Body of pancreas (tissue), 4 donors: ENCODE results near the gene MAN1B1. TPM values are rescaled to one million over a fixed set of nuclear protein-coding genes. Genes with fewer than 3 reads are reported as not detected.

Source experiments
- ATAC-seq: fragments of 150-250 bp; one replicate; pipeline ENCODE4 v1.9.1; 2016
- DNase-seq, 4 donors: peaks; one replicate each; pipeline ENCODE4 v3.0.0-alpha.2; 2019
- H3K27ac ChIP-seq, 4 donors: fragments of 200-600 bp; sonication (generic); 1 replicate in 3 of 4; 2 replicates in 1 of 4; pipeline versions ENCODE4 v1.5.1 to v1.6.1; 2016 to 2019; ENCODE audit warnings: mild to moderate bottlenecking in 1 of 4, mixed read lengths in 1 of 4, moderate library complexity in 1 of 4
- H3K27me3 ChIP-seq, 2 donors: fragments of 200-600 bp; sonication (generic); one replicate each; pipeline ENCODE4 v1.6.0; 2016; ENCODE audit warnings: mild to moderate bottlenecking in 1 of 2
- H3K36me3 ChIP-seq, 2 donors: fragments of 200-600 bp; sonication (generic); replicated peaks in 1 of 2; 2 replicates each; pipeline ENCODE4 v1.5.1; 2016; ENCODE audit warnings: low read depth in 2 of 2; ENCODE audit not compliant: insufficient read depth in 1 of 2
- H3K4me1 ChIP-seq: fragments of 200-600 bp; sonication (generic); one replicate; pipeline ENCODE4 v1.6.0; 2016
- H3K4me3 ChIP-seq, 2 donors: fragments of 200-600 bp; sonication (generic); 1 replicate in 1 of 2; 2 replicates in 1 of 2; pipeline ENCODE4 v1.5.1; 2016 to 2019
- H3K9me3 ChIP-seq, 3 donors: fragments of 200-600 bp; sonication (generic); 1 replicate in 2 of 3; 2 replicates in 1 of 3; pipeline ENCODE4 v1.5.1; 2016
- CTCF ChIP-seq, 7 experiments: fragments of 450-650 bp in 4 of 7; fragments of 200-600 bp in 3 of 7; sonication (generic) in 3 of 7; IDR thresholded peaks; one replicate each; pipeline ENCODE4 v1.5.1; 2016 to 2019; ENCODE audit warnings: antibody characterized with exemption in 7 of 7
- POLR2A ChIP-seq, 3 donors: fragments of 450-650 bp; IDR thresholded peaks; one replicate each; pipeline ENCODE4 v1.6.1; 2016; ENCODE audit warnings: antibody characterized with exemption in 3 of 3, mild to moderate bottlenecking in 2 of 3
- WGBS, 2 donors: methylation state at CpG; one replicate each; pipeline ENCODE4 v1.1.5; 2017; 5-methylcytosine and 5-hydroxymethylcytosine counted together
- intact Hi-C: fragments of 100-400 bp; cut with DNase I; formaldehyde crosslinking; loops from one replicate; pipeline ENCODE4 v1.15.1; 2023
- total RNA-seq, 2 donors: library from RNA; depleted of rRNA; stranded (reverse); fragments of >200 nt; gene quantifications; one replicate each; pipeline ENCODE4 v1.1.0, GENCODE V29; 2016

MAN1B1 gene
- total RNA-seq, 2 donors from 2014 or later = 32.6 to 34.2 TPM

DNA sequence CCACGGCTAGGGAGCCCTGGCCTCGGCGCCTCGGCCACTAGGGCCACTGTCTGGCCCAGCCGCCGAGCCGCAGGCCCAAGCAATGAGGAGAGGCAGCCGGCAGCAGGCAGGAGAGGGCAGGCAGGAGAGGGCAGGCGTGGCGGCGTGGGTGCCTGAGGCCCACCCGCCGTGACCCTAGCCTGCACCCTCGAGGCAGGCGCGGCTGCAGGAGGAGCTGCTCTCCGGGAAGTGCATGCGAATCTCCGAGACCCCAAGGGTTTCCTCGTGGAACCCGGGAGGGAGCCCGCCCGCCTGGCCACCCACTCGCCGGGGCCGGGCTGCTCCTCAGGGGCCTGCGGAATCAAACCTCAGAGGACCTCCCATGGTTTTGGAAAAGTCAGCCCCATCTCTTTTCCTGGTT is 61.5 kb downstream of the MAN1B1 start:
- Histone ChIP-seq H3K36me3 (no peaks in the 10 kb centered on the region), H3K4me1 (no peaks in the 10 kb centered on the region), H3K27me3 (peaks cover 0 to 5% of the 10 kb centered on the region in 2 donors), H3K4me3 (no peak overlapping the region), H3K9me3 (no peaks in the 10 kb centered on the region), H3K27ac (no peak overlapping the region)
- no peak for TF ChIP-seq POLR2A (IDR thresholded peaks at IDR 0.05)
- no peak for TF ChIP-seq CTCF (IDR thresholded peaks at IDR 0.05)
- ATAC-seq (no peak), DNase-seq (no peak)
- intact Hi-C loops = no loop called here
- WGBS, 2 donors = 78 to 84% methylated on average over 19 to 27 of the region's 27 CpGs

DNA sequence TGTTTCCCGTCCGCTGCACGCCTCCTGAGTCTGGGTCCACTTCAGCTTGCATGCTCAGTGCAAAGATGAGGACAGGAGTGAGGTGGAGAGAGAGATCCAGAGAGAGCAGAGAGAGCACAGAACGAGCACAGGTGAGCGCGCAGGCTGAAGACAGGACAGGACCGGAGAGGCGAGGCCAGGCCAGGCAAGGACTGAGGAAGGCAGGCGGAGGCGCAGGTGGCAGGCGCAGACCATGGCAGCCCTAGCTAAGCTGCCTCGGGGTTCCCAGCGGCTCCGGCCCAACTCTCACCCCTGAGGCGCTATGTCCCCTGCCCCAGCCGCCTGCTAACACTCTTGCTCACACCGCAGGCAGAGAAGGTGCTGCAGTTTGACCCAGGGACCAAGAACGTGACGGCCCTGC is 61.9 kb downstream of the MAN1B1 start:
- peaks cover 0 to 5% of the 10 kb centered on the region in 2 donors for H3K27me3 ChIP-seq
- WGBS, 2 donors = 79 to 87% methylated on average over 19 of the region's 19 CpGs
- DNase-seq = no peak
- no peak for ATAC-seq
- TF ChIP-seq CTCF (IDR thresholded peaks at IDR 0.05) = no peak
- TF ChIP-seq POLR2A (IDR thresholded peaks at IDR 0.05) = no peak
- intact Hi-C loops = no loop called here
- H3K27ac ChIP-seq = no peak overlapping the region
- H3K4me1 ChIP-seq = no peaks in the 10 kb centered on the region
- no peak overlapping the region for H3K4me3 ChIP-seq
- no peaks in the 10 kb centered on the region for H3K9me3 ChIP-seq
- H3K36me3 ChIP-seq = no peaks in the 10 kb centered on the region

DNA sequence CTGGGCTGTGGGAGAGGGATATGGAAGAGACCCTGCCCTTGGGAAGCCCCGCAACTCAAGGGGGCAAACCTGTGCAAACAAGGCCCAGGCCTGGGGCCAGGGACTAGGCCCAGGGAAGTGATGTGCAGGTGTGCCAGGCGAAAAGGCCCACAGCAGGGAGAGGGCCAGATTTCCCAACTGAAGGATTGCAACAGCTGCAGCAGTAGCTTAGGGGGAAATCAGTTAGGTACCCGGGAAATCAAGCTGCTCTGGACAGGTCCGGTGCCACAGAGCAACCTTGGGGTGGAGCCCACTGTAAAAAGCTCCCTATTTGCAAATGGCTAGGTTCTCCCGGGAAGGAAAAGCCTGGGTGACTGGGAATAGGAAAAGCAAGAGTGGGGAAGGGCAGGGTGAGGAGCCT is 62.6 kb downstream of the MAN1B1 start:
- ATAC-seq = no peak
- WGBS, 2 donors = 64% methylated on average over 5 of the region's 5 CpGs

DNA sequence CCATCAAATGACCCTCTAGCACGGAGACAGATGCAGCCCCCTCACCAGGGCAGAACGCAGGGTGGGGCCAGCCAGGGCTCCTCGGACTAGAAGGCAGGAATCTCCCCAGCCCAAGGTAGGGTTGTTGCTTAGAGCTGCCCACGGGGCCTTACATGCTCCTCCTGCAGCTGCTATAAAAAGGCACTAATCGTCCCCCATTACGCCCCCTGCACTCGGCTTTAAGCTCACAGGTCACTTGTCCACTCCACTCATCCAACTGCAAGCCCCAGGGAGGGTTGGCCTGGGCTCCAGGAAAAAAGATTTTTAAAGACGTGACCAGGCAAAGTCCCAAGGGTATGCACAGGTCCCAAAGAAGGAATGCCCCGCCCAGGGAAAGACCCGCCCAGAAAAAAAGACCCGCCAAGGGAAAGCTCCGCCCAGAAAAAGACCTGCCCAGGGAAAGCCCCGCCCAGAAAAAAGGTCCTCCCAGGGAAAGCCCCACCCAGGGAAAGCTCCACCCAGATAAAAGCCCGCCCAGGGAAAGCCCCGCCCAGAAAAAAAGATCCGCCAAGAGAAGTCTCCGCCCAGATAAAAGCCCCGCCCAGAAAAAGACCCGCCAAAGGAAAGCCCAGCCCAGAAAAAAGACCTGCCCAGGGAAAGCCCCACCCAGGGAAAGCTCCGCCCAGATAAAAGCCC is 63.3 kb downstream of the MAN1B1 start:
- TF ChIP-seq CTCF (IDR thresholded peaks at IDR 0.05) (no peak), POLR2A (IDR thresholded peaks at IDR 0.05) (no peak)
- Histone ChIP-seq H3K4me1 (no peaks in the 10 kb centered on the region), H3K36me3 (no peaks in the 10 kb centered on the region), H3K9me3 (no peaks in the 10 kb centered on the region), H3K4me3 (no peak overlapping the region), H3K27ac (no peak overlapping the region), H3K27me3 (peaks cover 0 to 5% of the 10 kb centered on the region in 2 donors)
- ATAC-seq (peak; percentile 16), DNase-seq (no peak)
- intact Hi-C loops = no loop called here
- 44 to 53% methylated on average over 15 to 20 of the region's 20 CpGs for WGBS, 2 donors

More for the DNA sequence above, 62.6 kb downstream of the MAN1B1 start:
- Histone ChIP-seq H3K27me3 (peaks cover 0 to 5% of the 10 kb centered on the region in 2 donors), H3K4me1 (no peaks in the 10 kb centered on the region), H3K9me3 (no peaks in the 10 kb centered on the region), H3K36me3 (no peaks in the 10 kb centered on the region), H3K27ac (no peak overlapping the region), H3K4me3 (no peak overlapping the region)
- intact Hi-C loops = no loop called here
- DNase-seq = no peak
- no peak for TF ChIP-seq POLR2A (IDR thresholded peaks at IDR 0.05)
- TF ChIP-seq CTCF (IDR thresholded peaks at IDR 0.05) = no peak
